Mesenchymal stem cell (in vitro differentiated cells and primary cell): Measurements from ENCODE around the gene C11orf58.

ENCODE experiments used
- DNase-seq: peaks from one replicate; pipeline ENCODE4 v3.0.0-alpha.2; 2013
- H2AFZ ChIP-seq: one replicate; pipeline ENCODE4 v1.6.1; 2013; ENCODE audit warnings: low read depth, mild to moderate bottlenecking, control low read depth, inconsistent platforms, low read length, moderate library complexity
- H2AK5ac ChIP-seq: 2 replicates; pipeline ENCODE4 v1.6.1; 2013; ENCODE audit warnings: low read length, moderate library complexity, mild to moderate bottlenecking, inconsistent platforms; ENCODE audit not compliant: severe bottlenecking
- H2BK120ac ChIP-seq: one replicate; pipeline ENCODE4 v1.6.1; 2013; ENCODE audit warnings: low read depth, mild to moderate bottlenecking, inconsistent platforms, low read length, moderate library complexity
- H2BK12ac ChIP-seq, 2 experiments: one replicate each; pipeline ENCODE4 v1.6.1; 2013; ENCODE audit warnings: inconsistent platforms in 2 of 2, low read length in 2 of 2, mild to moderate bottlenecking in 2 of 2, moderate library complexity in 2 of 2, control low read depth in 1 of 2
- H2BK15ac ChIP-seq: one replicate; pipeline ENCODE4 v1.6.1; 2013; ENCODE audit warnings: mild to moderate bottlenecking, low read depth, inconsistent platforms; ENCODE audit not compliant: poor library complexity, severe bottlenecking
- H2BK5ac ChIP-seq: 2 replicates; pipeline ENCODE4 v1.6.1; 2013; ENCODE audit warnings: low read depth, mild to moderate bottlenecking, low read length, control low read depth, inconsistent platforms; ENCODE audit not compliant: poor library complexity, severe bottlenecking
- H3K14ac ChIP-seq, 2 experiments: one replicate each; pipeline ENCODE4 v1.6.1; 2013; ENCODE audit warnings: inconsistent platforms in 2 of 2, low read length in 2 of 2, control low read depth in 1 of 2, mild to moderate bottlenecking in 1 of 2, moderate library complexity in 1 of 2
- H3K18ac ChIP-seq, 2 experiments: one replicate each; pipeline ENCODE4 v1.6.1; 2013; ENCODE audit warnings: inconsistent platforms in 2 of 2, low read length in 2 of 2, control low read depth in 1 of 2, low read depth in 1 of 2, mild to moderate bottlenecking in 1 of 2
- H3K23ac ChIP-seq, 2 experiments: one replicate each; pipeline ENCODE4 v1.6.1; 2013; ENCODE audit warnings: inconsistent platforms in 2 of 2, low read length in 2 of 2, mild to moderate bottlenecking in 2 of 2, moderate library complexity in 2 of 2, control low read depth in 1 of 2
- H3K27ac ChIP-seq: 2 replicates; pipeline ENCODE4 v1.5.1; 2013; ENCODE audit warnings: mild to moderate bottlenecking, moderate library complexity, low read length, control low read depth, inconsistent platforms; ENCODE audit not compliant: poor library complexity, severe bottlenecking
- H3K27me3 ChIP-seq, 2 experiments: 2 replicates each; pipeline versions ENCODE4 v1.6.1 to v1.7.0; 2013; ENCODE audit warnings: low read length in 2 of 2, mild to moderate bottlenecking in 2 of 2, moderate library complexity in 2 of 2, control low read depth in 1 of 2, inconsistent platforms in 1 of 2; ENCODE audit not compliant: control insufficient read depth in 1 of 2, insufficient read depth in 1 of 2
- H3K36me3 ChIP-seq, 2 experiments: 2 replicates each; pipeline versions ENCODE4 v1.6.1 to v1.7.0; 2013; ENCODE audit warnings: low read length in 2 of 2, control low read depth in 1 of 2, inconsistent platforms in 1 of 2, low read depth in 1 of 2, mild to moderate bottlenecking in 1 of 2; ENCODE audit not compliant: insufficient read depth in 2 of 2, control insufficient read depth in 1 of 2
- H3K4ac ChIP-seq, 2 experiments: one replicate each; pipeline ENCODE4 v1.6.1; 2013; ENCODE audit warnings: inconsistent platforms in 2 of 2, low read length in 2 of 2, mild to moderate bottlenecking in 2 of 2, moderate library complexity in 2 of 2, control low read depth in 1 of 2, low read depth in 1 of 2
- H3K4me1 ChIP-seq: 2 replicates; pipeline ENCODE4 v1.6.1; 2013; ENCODE audit warnings: low read depth, low read length, control low read depth; ENCODE audit not compliant: control insufficient read depth, insufficient read depth
- H3K4me2 ChIP-seq: 2 replicates; pipeline ENCODE4 v1.6.1; 2013; ENCODE audit warnings: low read length, mild to moderate bottlenecking, inconsistent platforms; ENCODE audit not compliant: poor library complexity, severe bottlenecking
- H3K4me3 ChIP-seq, 2 experiments: 2 replicates each; pipeline versions ENCODE4 v1.5.1 to v1.7.0; 2013; ENCODE audit warnings: low read length in 2 of 2, mild to moderate bottlenecking in 2 of 2, control low read depth in 1 of 2, low read depth in 1 of 2; ENCODE audit not compliant: insufficient read depth in 1 of 2
- H3K79me1 ChIP-seq: replicated peaks from 2 replicates; pipeline ENCODE4 v1.6.1; 2013; ENCODE audit warnings: mild to moderate bottlenecking, control low read depth, low read length, inconsistent platforms; ENCODE audit not compliant: poor library complexity, severe bottlenecking
- H3K9ac ChIP-seq: 2 replicates; pipeline ENCODE4 v1.7.0; 2013; ENCODE audit warnings: mild to moderate bottlenecking, low read length, moderate library complexity
- H3K9me3 ChIP-seq: 2 replicates; pipeline ENCODE4 v1.7.0; 2013; ENCODE audit warnings: mild to moderate bottlenecking, low read length; ENCODE audit not compliant: control insufficient read depth
- H4K8ac ChIP-seq: one replicate; pipeline ENCODE4 v1.6.1; 2013; ENCODE audit warnings: inconsistent platforms, mild to moderate bottlenecking, low read length, moderate library complexity
- H4K91ac ChIP-seq: one replicate; pipeline ENCODE4 v1.6.1; 2013; ENCODE audit warnings: mild to moderate bottlenecking, low read length, inconsistent platforms
- WGBS: methylation state at CpG from one replicate; pipeline ENCODE4 v1.1.7; 2013; ENCODE audit warnings: mixed read lengths; 5-methylcytosine and 5-hydroxymethylcytosine counted together

Gene C11orf58

GRCh38 chr11:16772141-16772512, 33.7 kb downstream of the C11orf58 start:
- no peak overlapping the region for H3K4me3 ChIP-seq
- no peak overlapping the region for H3K4me2 ChIP-seq
- no peak overlapping the region for H2BK5ac ChIP-seq
- H3K14ac ChIP-seq, result no peak overlapping the region
- 92% methylated on average over 2 of the region's 2 CpGs for WGBS
- H3K4ac ChIP-seq, result no peak overlapping the region
- no peak overlapping the region for H4K8ac ChIP-seq
- no peak overlapping the region for H2BK15ac ChIP-seq
- no peak overlapping the region for H2AK5ac ChIP-seq
- H2BK12ac ChIP-seq, result no peak overlapping the region
- no peak overlapping the region for H3K18ac ChIP-seq
- H3K23ac ChIP-seq, result no peak overlapping the region
- no peaks in the 10 kb centered on the region for H3K36me3 ChIP-seq
- H2AFZ ChIP-seq, result no peak overlapping the region
- H2BK120ac ChIP-seq, result no peak overlapping the region
- H3K79me1 ChIP-seq, result no peaks in the 10 kb centered on the region
- no peak for DNase-seq
- no peak overlapping the region for H3K9ac ChIP-seq
- H3K9me3 ChIP-seq, result no peaks in the 10 kb centered on the region
- no peaks in the 10 kb centered on the region for H3K4me1 ChIP-seq
- H3K27ac ChIP-seq, result no peak overlapping the region
- peaks cover 19 to 51% of the 10 kb centered on the region in 2 experiments for H3K27me3 ChIP-seq
- no peak overlapping the region for H4K91ac ChIP-seq

GRCh38 chr11:16773981-16774935, 35.8 kb downstream of the C11orf58 start:
- no peaks in the 10 kb centered on the region for H3K4me1 ChIP-seq
- H3K18ac ChIP-seq, result no peak overlapping the region
- H2BK12ac ChIP-seq, result no peak overlapping the region
- no peak overlapping the region for H2BK5ac ChIP-seq
- H4K91ac ChIP-seq, result no peak overlapping the region
- no peak overlapping the region for H2BK120ac ChIP-seq
- peaks cover 16 to 47% of the 10 kb centered on the region in 2 experiments for H3K27me3 ChIP-seq
- H2BK15ac ChIP-seq, result no peak overlapping the region
- DNase-seq, result no peak
- H3K4ac ChIP-seq, result no peak overlapping the region
- H3K9me3 ChIP-seq, result no peaks in the 10 kb centered on the region
- no peak overlapping the region for H2AK5ac ChIP-seq
- H3K36me3 ChIP-seq, result no peaks in the 10 kb centered on the region
- no peak overlapping the region for H4K8ac ChIP-seq
- no peak overlapping the region for H2AFZ ChIP-seq
- H3K14ac ChIP-seq, result no peak overlapping the region
- 71% methylated on average over 8 of the region's 9 CpGs for WGBS
- H3K27ac ChIP-seq, result no peak overlapping the region
- H3K23ac ChIP-seq, result no peak overlapping the region
- no peak overlapping the region for H3K4me3 ChIP-seq
- H3K4me2 ChIP-seq, result no peak overlapping the region
- no peak overlapping the region for H3K9ac ChIP-seq
- no peaks in the 10 kb centered on the region for H3K79me1 ChIP-seq

GRCh38 chr11:16774936-16775613, 36.6 kb downstream of the C11orf58 start:
- Histone ChIP-seq H3K14ac (no peak overlapping the region), H2BK15ac (no peak overlapping the region), H3K4me3 (no peak overlapping the region), H3K27ac (no peak overlapping the region), H2BK120ac (no peak overlapping the region), H3K18ac (no peak overlapping the region), H2AFZ (no peak overlapping the region), H2BK12ac (no peak overlapping the region), H3K4me2 (no peak overlapping the region), H4K91ac (no peak overlapping the region), H3K4ac (no peak overlapping the region), H3K36me3 (no peaks in the 10 kb centered on the region), H3K4me1 (no peaks in the 10 kb centered on the region), H3K9ac (no peak overlapping the region), H2BK5ac (no peak overlapping the region), H2AK5ac (no peak overlapping the region), H3K27me3 (peaks cover 16 to 45% of the 10 kb centered on the region in 2 experiments), H3K9me3 (no peaks in the 10 kb centered on the region), H3K23ac (no peak overlapping the region), H4K8ac (no peak overlapping the region), H3K79me1 (no peaks in the 10 kb centered on the region)
- WGBS, result 92% methylated on average over 10 of the region's 11 CpGs
- DNase-seq, result no peak

GRCh38 chr11:16775614-16776283, 37.3 kb downstream of the C11orf58 start:
- Histone ChIP-seq H2AFZ (no peak overlapping the region), H4K91ac (no peak overlapping the region), H2BK12ac (no peak overlapping the region), H2BK5ac (no peak overlapping the region), H3K9ac (no peak overlapping the region), H3K4ac (no peak overlapping the region), H3K4me3 (no peak overlapping the region), H3K4me1 (no peaks in the 10 kb centered on the region), H3K14ac (no peak overlapping the region), H3K36me3 (no peaks in the 10 kb centered on the region), H3K23ac (no peak overlapping the region), H3K4me2 (no peak overlapping the region), H2AK5ac (no peak overlapping the region), H2BK120ac (no peak overlapping the region), H4K8ac (no peak overlapping the region), H3K9me3 (no peaks in the 10 kb centered on the region), H2BK15ac (no peak overlapping the region), H3K27ac (no peak overlapping the region), H3K18ac (no peak overlapping the region), H3K27me3 (peaks cover 16 to 39% of the 10 kb centered on the region in 2 experiments), H3K79me1 (no peaks in the 10 kb centered on the region)
- DNase-seq, result no peak
- 95% methylated on average over 16 of the region's 16 CpGs for WGBS
